Neuronal stem cell (in vitro differentiated cells): ENCODE data around the gene ABLIM1.

Experiments used
- DNase-seq: peaks from one replicate; pipeline ENCODE4 v3.0.0-alpha.2; 2013; ENCODE audit warnings: low spot score
- H2AFZ ChIP-seq: one replicate; pipeline ENCODE4 v1.6.1; 2013; ENCODE audit warnings: mild to moderate bottlenecking, low read length, inconsistent platforms
- H2AK5ac ChIP-seq: 2 replicates; pipeline ENCODE4 v1.6.1; 2013; ENCODE audit warnings: low read depth, mild to moderate bottlenecking, inconsistent platforms, low read length, moderate library complexity, mixed read lengths
- H2BK120ac ChIP-seq: 2 replicates; pipeline ENCODE4 v1.6.1; 2013; ENCODE audit warnings: low read depth, mild to moderate bottlenecking, inconsistent platforms, low read length, moderate library complexity, mixed read lengths
- H2BK12ac ChIP-seq: one replicate; pipeline ENCODE4 v1.6.1; 2013; ENCODE audit warnings: low read length, inconsistent platforms
- H2BK15ac ChIP-seq: 2 replicates; pipeline ENCODE4 v1.6.1; 2013; ENCODE audit warnings: mild to moderate bottlenecking, low read length, inconsistent platforms, mixed read lengths
- H2BK5ac ChIP-seq: one replicate; pipeline ENCODE4 v1.6.1; 2013; ENCODE audit warnings: inconsistent platforms, mild to moderate bottlenecking, low read length, moderate library complexity
- H3K14ac ChIP-seq: one replicate; pipeline ENCODE4 v1.6.1; 2013; ENCODE audit warnings: low read length, inconsistent platforms
- H3K18ac ChIP-seq: 2 replicates; pipeline ENCODE4 v1.6.1; 2013; ENCODE audit warnings: low read length, inconsistent platforms
- H3K23ac ChIP-seq: 2 replicates; pipeline ENCODE4 v1.6.1; 2013; ENCODE audit warnings: low read depth, mild to moderate bottlenecking, mixed read lengths, low read length, inconsistent platforms; ENCODE audit not compliant: poor library complexity
- H3K27ac ChIP-seq: replicated peaks from 3 replicates; pipeline ENCODE4 v1.5.1; 2013; ENCODE audit warnings: low read length, inconsistent platforms
- H3K27me3 ChIP-seq, 3 experiments: 2 replicates each; pipeline ENCODE4 v1.6.1; 2013; ENCODE audit warnings: low read length in 3 of 3, mild to moderate bottlenecking in 2 of 3, inconsistent platforms in 1 of 3, low read depth in 1 of 3, mixed read lengths in 1 of 3, moderate library complexity in 1 of 3; ENCODE audit not compliant: control insufficient read depth in 3 of 3, insufficient read depth in 3 of 3
- H3K36me3 ChIP-seq, 2 donors: replicated peaks in 1 of 2; 2 replicates each; pipeline ENCODE4 v1.6.1; 2013; ENCODE audit warnings: low read length in 2 of 2; ENCODE audit not compliant: control insufficient read depth in 2 of 2, insufficient read depth in 2 of 2
- H3K4ac ChIP-seq: 2 replicates; pipeline ENCODE4 v1.6.1; 2013; ENCODE audit warnings: inconsistent platforms, mild to moderate bottlenecking, low read length, moderate library complexity
- H3K4me1 ChIP-seq, 2 donors: 1 replicate in 1 of 2; 2 replicates in 1 of 2; pipeline ENCODE4 v1.6.1; 2013; ENCODE audit warnings: low read length in 2 of 2, low read depth in 1 of 2; ENCODE audit not compliant: control insufficient read depth in 2 of 2, insufficient read depth in 1 of 2
- H3K4me2 ChIP-seq: one replicate; pipeline ENCODE4 v1.6.1; 2013; ENCODE audit warnings: mild to moderate bottlenecking, low read length, inconsistent platforms; ENCODE audit not compliant: insufficient read depth, poor library complexity, severe bottlenecking
- H3K4me3 ChIP-seq, 2 donors: 2 replicates each; pipeline ENCODE4 v1.5.1; 2013; ENCODE audit warnings: low read length in 2 of 2, mild to moderate bottlenecking in 2 of 2, inconsistent platforms in 1 of 2, moderate library complexity in 1 of 2
- H3K79me1 ChIP-seq: one replicate; pipeline ENCODE4 v1.6.1; 2013; ENCODE audit warnings: low read depth, mild to moderate bottlenecking, inconsistent platforms, low read length, moderate library complexity
- H3K9ac ChIP-seq: one replicate; pipeline ENCODE4 v1.6.1; 2013; ENCODE audit warnings: mild to moderate bottlenecking, low read depth, low read length, inconsistent platforms; ENCODE audit not compliant: poor library complexity
- H3K9me3 ChIP-seq, 2 donors: replicated peaks in 1 of 2; 2 replicates each; pipeline versions ENCODE3 to v1.6.1; 2013; ENCODE audit warnings: low read length in 2 of 2, mild to moderate bottlenecking in 2 of 2, inconsistent platforms in 1 of 2, low read depth in 1 of 2, mixed read lengths in 1 of 2, moderate library complexity in 1 of 2; ENCODE audit not compliant: control insufficient read depth in 2 of 2, insufficient read depth in 1 of 2
- H4K8ac ChIP-seq: one replicate; pipeline ENCODE4 v1.6.1; 2013; ENCODE audit warnings: low read depth, mild to moderate bottlenecking, inconsistent platforms, low read length, moderate library complexity
- H4K91ac ChIP-seq: one replicate; pipeline ENCODE4 v1.6.1; 2013; ENCODE audit warnings: low read length, low read depth, mild to moderate bottlenecking, inconsistent platforms; ENCODE audit not compliant: poor library complexity
- WGBS, 2 donors: extraction: QIAGEN DNeasy Blood & Tissue Kit; methylation state at CpG; one replicate each; pipeline ENCODE4 v1.1.7; 2013; ENCODE audit warnings: missing lambda C conversion rate in 2 of 2, mixed read lengths in 1 of 2; ENCODE audit not compliant: insufficient read length in 2 of 2, insufficient replicate concordance in 1 of 2; ENCODE audit errors: extremely low coverage in 2 of 2; 5-methylcytosine and 5-hydroxymethylcytosine counted together

Gene ABLIM1

GRCh38 chr10:114604357-114605130, 53.5 kb downstream of the ABLIM1 start:
- H3K9me3 ChIP-seq = no peaks in the 10 kb centered on the region
- H2AFZ ChIP-seq = no peak overlapping the region
- H3K4me3 ChIP-seq = no peak overlapping the region
- H3K4ac ChIP-seq = no peak overlapping the region
- no peaks in the 10 kb centered on the region for H3K36me3 ChIP-seq
- H3K18ac ChIP-seq = no peak overlapping the region
- no peak overlapping the region for H2BK12ac ChIP-seq
- no peak overlapping the region for H2BK15ac ChIP-seq
- no peaks in the 10 kb centered on the region for H3K4me1 ChIP-seq
- no CpG with 5 or more reads among the region's 5 CpGs for WGBS, 2 donors
- no peak overlapping the region for H2AK5ac ChIP-seq
- H3K79me1 ChIP-seq = no peaks in the 10 kb centered on the region
- H3K27me3 ChIP-seq = no peaks in the 10 kb centered on the region
- H2BK5ac ChIP-seq = no peak overlapping the region
- no peak overlapping the region for H3K23ac ChIP-seq
- no peak overlapping the region for H2BK120ac ChIP-seq
- DNase-seq = no peak
- no peak overlapping the region for H3K27ac ChIP-seq
- H3K14ac ChIP-seq = no peak overlapping the region
- H4K8ac ChIP-seq = no peak overlapping the region
- H4K91ac ChIP-seq = no peak overlapping the region
- no peak overlapping the region for H3K9ac ChIP-seq
- no peak overlapping the region for H3K4me2 ChIP-seq

GRCh38 chr10:114603948-114604347, 54.1 kb downstream of the ABLIM1 start:
- no CpG with 5 or more reads among the region's 2 CpGs for WGBS, 2 donors
- H2AK5ac ChIP-seq = no peak overlapping the region
- H4K91ac ChIP-seq = no peak overlapping the region
- H3K4me3 ChIP-seq = no peak overlapping the region
- H2BK12ac ChIP-seq = no peak overlapping the region
- no peak overlapping the region for H4K8ac ChIP-seq
- no peaks in the 10 kb centered on the region for H3K79me1 ChIP-seq
- no peak overlapping the region for H3K18ac ChIP-seq
- H3K27ac ChIP-seq = no peak overlapping the region
- H3K9me3 ChIP-seq = no peaks in the 10 kb centered on the region
- H2BK5ac ChIP-seq = no peak overlapping the region
- no peaks in the 10 kb centered on the region for H3K36me3 ChIP-seq
- H2AFZ ChIP-seq = no peak overlapping the region
- no peak overlapping the region for H3K4ac ChIP-seq
- H3K4me1 ChIP-seq = no peaks in the 10 kb centered on the region
- H3K23ac ChIP-seq = no peak overlapping the region
- no peak overlapping the region for H3K14ac ChIP-seq
- no peak overlapping the region for H2BK15ac ChIP-seq
- H3K27me3 ChIP-seq = no peaks in the 10 kb centered on the region
- no peak for DNase-seq
- H3K4me2 ChIP-seq = no peak overlapping the region
- H3K9ac ChIP-seq = no peak overlapping the region
- no peak overlapping the region for H2BK120ac ChIP-seq

- no peak for DNase-seq
- Histone ChIP-seq H3K18ac (no peak overlapping the region), H2AFZ (no peak overlapping the region), H2BK15ac (no peak overlapping the region), H3K27me3 (no peaks in the 10 kb centered on the region), H3K9me3 (no peaks in the 10 kb centered on the region), H3K14ac (no peak overlapping the region), H3K23ac (no peak overlapping the region), H4K8ac (no peak overlapping the region), H3K4me2 (no peak overlapping the region), H2BK120ac (no peak overlapping the region), H3K79me1 (no peaks in the 10 kb centered on the region), H3K4me3 (no peak overlapping the region), H4K91ac (no peak overlapping the region), H3K27ac (no peak overlapping the region), H3K36me3 (no peaks in the 10 kb centered on the region), H2BK5ac (no peak overlapping the region), H3K4me1 (no peaks in the 10 kb centered on the region), H3K4ac (no peak overlapping the region), H2BK12ac (no peak overlapping the region), H3K9ac (no peak overlapping the region), H2AK5ac (no peak overlapping the region)
- no CpG with 5 or more reads among the region's 1 CpG for WGBS, 2 donors
Observed at GRCh38 chr10:114603303-114603702, 54.8 kb downstream of the ABLIM1 start.

DNA sequence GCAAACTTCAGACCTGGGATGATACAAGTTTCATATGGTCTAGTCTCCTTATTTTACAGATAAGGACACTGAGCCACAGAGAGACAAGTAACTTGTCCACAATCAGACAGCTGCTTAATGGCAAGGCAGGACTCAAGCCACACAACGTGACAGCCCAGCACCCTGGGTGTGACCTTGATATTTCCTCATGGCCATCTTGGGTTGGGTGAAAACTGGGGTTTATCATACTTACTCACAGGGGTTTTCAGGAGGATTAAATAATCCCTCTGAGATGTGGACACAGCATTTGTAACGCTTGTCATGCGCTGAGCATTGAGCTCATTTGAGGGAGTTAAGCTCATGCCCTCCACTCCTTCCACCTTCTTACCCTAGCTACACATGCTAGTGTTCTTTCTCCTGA, 58.0 kb downstream of the ABLIM1 start:
- no peak overlapping the region for H2BK15ac ChIP-seq
- H3K9me3 ChIP-seq = no peaks in the 10 kb centered on the region
- no peak overlapping the region for H2AFZ ChIP-seq
- H2AK5ac ChIP-seq = no peak overlapping the region
- DNase-seq = no peak
- no peak overlapping the region for H3K9ac ChIP-seq
- H3K27ac ChIP-seq = no peak overlapping the region
- H4K8ac ChIP-seq = no peak overlapping the region
- no peak overlapping the region for H2BK120ac ChIP-seq
- H3K36me3 ChIP-seq = no peaks in the 10 kb centered on the region
- H3K79me1 ChIP-seq = no peaks in the 10 kb centered on the region
- no peak overlapping the region for H3K4me3 ChIP-seq
- no peaks in the 10 kb centered on the region for H3K4me1 ChIP-seq
- WGBS, 2 donors = no CpG with 5 or more reads among the region's 3 CpGs
- H4K91ac ChIP-seq = no peak overlapping the region
- no peak overlapping the region for H3K4ac ChIP-seq
- no peak overlapping the region for H3K4me2 ChIP-seq
- no peak overlapping the region for H2BK12ac ChIP-seq
- no peak overlapping the region for H3K14ac ChIP-seq
- no peak overlapping the region for H3K18ac ChIP-seq
- H2BK5ac ChIP-seq = no peak overlapping the region
- H3K23ac ChIP-seq = no peak overlapping the region
- H3K27me3 ChIP-seq = no peaks in the 10 kb centered on the region
